Suppressor macrophage treated with lipopolysaccharide for 4 hours (primary cell): ENCODE measurements around the gene CNR1.
"Not testable (repeated sequence)": the region's sequence is repeated elsewhere in the genome, so short reads cannot be mapped to it uniquely, and the experiment has no call there.

Source experiments
- DNase-seq: peaks from one replicate; pipeline ENCODE4 v3.0.0-alpha.2; 2020

Gene CNR1

GRCh38 chr6:88165844-88166492, at the start of gene CNR1:
Gene CNR1 (minus strand): TSS chr6:88166347. CDS start chr6:88145274, 21,073 bp downstream.
- DNase-seq, result peak; percentile 35

DNA sequence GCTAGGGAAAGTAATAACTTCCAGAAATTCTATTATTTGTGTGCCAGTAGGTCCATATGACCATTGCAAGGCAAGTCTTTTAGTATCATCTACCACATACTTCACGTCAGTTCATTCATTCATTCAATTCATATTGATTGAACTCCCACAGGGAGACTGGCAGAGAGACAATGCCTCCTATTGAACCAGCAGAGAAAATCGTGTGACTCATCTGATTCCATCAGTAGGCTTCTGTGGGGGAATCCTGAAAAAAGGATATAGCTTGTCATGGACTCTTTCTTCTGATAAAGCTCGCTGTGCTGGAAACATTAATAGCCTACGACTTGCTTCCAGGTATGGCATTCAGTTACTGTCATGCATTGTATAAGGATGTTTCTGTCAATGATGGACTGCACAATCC, 45.3 kb upstream of the CNR1 start:
- DNase-seq, result no peak

DNA sequence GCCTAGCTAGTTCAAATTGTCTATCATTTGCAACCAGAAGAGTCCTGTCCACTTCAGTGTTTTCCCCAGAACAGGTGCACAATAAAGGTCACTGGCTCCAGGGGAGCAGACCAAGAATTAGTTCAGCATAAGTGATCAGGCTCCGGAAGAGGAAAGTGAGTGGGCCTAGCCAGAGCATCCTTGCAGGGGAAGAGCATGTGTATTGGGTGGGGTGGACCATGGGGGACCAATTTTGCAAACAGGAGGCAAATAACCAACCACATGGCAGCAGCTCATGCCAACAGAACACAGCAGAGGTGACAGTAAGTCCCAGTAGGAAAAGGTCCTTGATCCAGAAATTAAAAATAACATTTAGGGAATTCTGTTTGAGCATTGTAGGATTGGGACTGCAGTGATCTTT, 43.2 kb upstream of the CNR1 start:
- no peak for DNase-seq

- DNase-seq, result no peak
Observed at GRCh38 chr6:88208726-88209125, 42.6 kb upstream of the CNR1 start.

DNA sequence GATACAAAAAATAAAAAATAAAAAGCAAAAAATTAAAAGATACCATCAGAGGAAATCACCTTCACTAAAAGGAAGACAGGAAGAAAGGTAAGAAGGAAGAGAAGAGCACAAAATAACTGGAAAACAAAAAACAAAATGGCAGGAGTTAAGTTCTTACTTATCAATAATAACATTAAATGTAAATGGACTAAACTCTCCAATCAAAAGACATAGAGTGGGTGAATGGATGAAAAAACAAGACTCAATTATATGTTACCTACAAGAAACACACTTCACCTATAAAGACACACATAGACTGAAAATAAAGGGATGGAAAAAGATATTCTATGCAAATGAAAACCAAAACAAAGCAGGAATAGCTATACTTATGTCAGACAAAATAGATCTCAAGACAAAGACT, 35.6 kb upstream of the CNR1 start:
- not testable (repeated sequence) for DNase-seq

- no peak for DNase-seq
Observed at GRCh38 chr6:88184921-88185320, 18.8 kb upstream of the CNR1 start.

- DNase-seq, result no peak
Observed at GRCh38 chr6:88183471-88183870, 17.3 kb upstream of the CNR1 start.

- no peak for DNase-seq
Observed at GRCh38 chr6:88179692-88180091, 13.5 kb upstream of the CNR1 start.

- peak; percentile 21 for DNase-seq
Observed at GRCh38 chr6:88177961-88178464, 11.9 kb upstream of the CNR1 start.

GRCh38 chr6:88174906-88175305, 8.8 kb upstream of the CNR1 start:
- DNase-seq, result no peak

DNA sequence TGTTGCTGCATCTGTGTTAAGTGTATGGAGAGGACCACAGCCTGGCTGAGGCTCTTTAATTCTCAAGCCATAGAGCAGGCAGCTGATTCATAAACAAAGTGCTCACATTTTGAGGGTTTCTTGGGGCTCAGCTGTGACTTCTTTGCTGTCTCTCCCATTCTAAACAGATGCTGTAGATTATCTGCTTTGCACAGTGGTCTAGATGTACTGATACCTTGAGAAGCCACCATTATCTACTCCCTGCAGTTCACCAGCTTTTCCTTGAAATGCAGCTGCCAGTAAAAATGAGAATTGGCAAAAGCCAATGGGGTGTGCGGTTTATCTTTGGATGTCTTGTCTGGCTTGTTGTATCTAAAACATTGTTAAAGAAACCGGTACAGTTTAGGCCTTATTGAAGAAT, 5.2 kb upstream of the CNR1 start:
- DNase-seq, result no peak

DNA sequence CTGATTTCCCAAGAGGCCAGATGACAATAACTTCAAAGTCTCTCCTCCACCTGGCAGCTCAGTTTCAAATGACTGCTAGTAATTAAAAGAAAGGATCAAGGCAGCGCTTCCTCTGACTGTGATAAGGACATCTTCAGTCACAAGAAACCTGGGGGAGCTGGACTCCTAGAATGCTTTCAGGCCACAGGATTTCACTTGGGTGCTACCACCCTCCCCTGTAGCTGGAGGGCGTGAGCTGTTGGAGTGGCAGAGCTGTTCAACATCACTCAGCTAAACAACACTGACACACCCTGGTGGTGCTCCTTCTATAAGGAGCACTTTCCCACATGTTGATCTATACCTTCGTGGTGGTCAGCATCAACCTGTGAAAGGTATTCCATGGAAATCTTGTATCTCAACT, 2.2 kb upstream of the CNR1 start:
- no peak for DNase-seq

- no peak for DNase-seq
Observed at GRCh38 chr6:88167352-88167937, 1.3 kb upstream of the CNR1 start.

- DNase-seq, result peak; percentile 14
Observed at GRCh38 chr6:88166493-88167351, 575 bp upstream of the CNR1 start.

- DNase-seq, result no peak
Observed at GRCh38 chr6:88165087-88165843, 882 bp downstream of the CNR1 start.

- no peak for DNase-seq
Observed at GRCh38 chr6:88164061-88164460, 2.1 kb downstream of the CNR1 start.

- DNase-seq, result no peak
Observed at GRCh38 chr6:88163616-88164015, 2.5 kb downstream of the CNR1 start.

- DNase-seq, result no peak
Observed at GRCh38 chr6:88161940-88162339, 4.2 kb downstream of the CNR1 start.

DNA sequence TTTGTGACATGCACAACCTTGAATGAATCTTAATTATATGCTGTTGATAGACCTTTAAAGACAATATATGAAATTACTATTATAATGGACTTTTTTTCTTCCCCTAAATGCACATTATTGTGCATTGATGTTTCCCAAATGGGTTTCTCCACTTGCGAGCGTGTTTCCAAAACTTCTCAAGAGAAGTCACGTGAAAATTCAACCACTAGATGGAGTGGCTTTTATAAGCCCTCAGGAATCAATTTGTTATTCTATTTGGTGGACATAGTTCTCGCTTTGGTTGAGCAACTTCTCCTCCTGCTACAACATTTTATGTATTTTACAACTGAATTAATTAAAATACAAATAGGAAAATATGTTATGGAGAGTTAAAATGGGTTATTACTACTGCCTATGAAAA, 9.0 kb downstream of the CNR1 start:
- no peak for DNase-seq

DNA sequence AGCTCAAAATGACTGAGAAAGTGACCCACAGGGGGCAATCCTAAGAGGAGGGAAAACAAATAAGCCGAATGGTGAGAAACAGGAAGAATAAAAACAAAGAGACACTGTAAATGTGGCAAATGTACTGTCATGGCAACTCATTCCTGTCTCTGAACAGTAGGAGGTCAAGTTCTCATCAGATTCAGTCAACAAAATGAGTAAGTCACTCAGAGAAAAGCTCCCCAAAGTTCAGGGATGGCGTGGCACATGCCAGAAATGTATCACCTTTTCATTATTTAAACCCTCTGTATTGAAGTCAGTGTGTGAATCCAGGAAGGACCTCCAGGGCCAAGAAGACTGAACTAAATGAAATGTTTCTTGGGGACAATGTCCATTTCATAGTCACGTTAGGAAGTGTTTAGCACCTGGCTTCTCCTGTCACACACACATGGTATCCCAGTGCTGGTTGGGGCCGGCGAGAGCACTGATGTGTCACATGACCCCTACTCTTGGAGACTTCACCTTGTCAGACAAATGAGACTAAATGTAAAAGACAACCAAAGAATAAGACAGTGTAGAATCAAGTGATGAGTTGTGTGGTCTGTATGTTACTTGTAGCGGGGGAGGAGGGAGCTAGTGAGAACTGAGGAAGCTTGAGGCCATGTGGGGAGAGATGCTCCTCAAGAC, 20.7 kb downstream of the CNR1 start:
- DNase-seq, result no peak

- no peak for DNase-seq
Observed at GRCh38 chr6:88144637-88145297, 21.4 kb downstream of the CNR1 start.
